ENCODE data around the gene HEMGN.

Gene HEMGN

GRCh38 chr9:97895211-97895610 is 42.8 kb downstream of the HEMGN start:
- DNase-seq (ENCODE audit: low read depth): no peak

- peak; percentile 13 for DNase-seq (ENCODE audit: low read depth)
Measured at GRCh38 chr9:97892421-97892820, 45.6 kb downstream of the HEMGN start.

GRCh38 chr9:97891736-97892135 is 46.2 kb downstream of the HEMGN start:
- DNase-seq (ENCODE audit: low read depth): no peak

- DNase-seq (ENCODE audit: low read depth): peak; percentile 46
Measured at GRCh38 chr9:97889941-97890887, 47.8 kb downstream of the HEMGN start.

- DNase-seq (ENCODE audit: low read depth): no peak
Measured at GRCh38 chr9:97880336-97880735, 57.6 kb downstream of the HEMGN start.

Measured in ELR (cell line).